A549 (cell line): ENCODE measurements around the gene ZNF483. TPM values are rescaled to one million over a fixed set of nuclear protein-coding genes. Genes with fewer than 3 reads are reported as not detected.

ENCODE experiments used
- ATAC-seq, 2 experiments: fragments of 200-7000 bp in 1 of 2; fragments of >200 bp in 1 of 2; cut with Nextera tagmentation in 1 of 2; cut with Tn5 transposase in 1 of 2; 3 replicates each; pipeline versions ENCODE4 v1.8.0 to v1.9.1; 2018 to 2020; ENCODE audit warnings: mild to moderate bottlenecking in 1 of 2, moderate library complexity in 1 of 2
- CTCF ChIA-PET: fragments of 300-600 bp; sonication (Branson Sonifier 250); formaldehyde crosslinking; extraction: SDS; loops from one replicate; lab custom pipeline; 2021; ENCODE audit warnings: antibody characterized with exemption, inconsistent platforms; lab: Yijun Ruan, JAX
- POLR2A ChIA-PET: fragments of 350-600 bp; formaldehyde crosslinking; extraction: SDS; loops from one replicate; lab custom pipeline; 2021; ENCODE audit warnings: antibody characterized with exemption, inconsistent platforms; lab: Yijun Ruan, JAX
- DNase-seq, 2 experiments: peaks; one replicate each; pipeline versions ENCODE4 v3.0.0 to v3.0.0-alpha.2; 2011 to 2016; ENCODE audit warnings: low read depth in 1 of 2, low spot score in 1 of 2
- FAIRE-seq: peaks from 2 replicates; lab custom pipeline; 2011; peaks lifted over from hg19 to GRCh38; lab: Jason Lieb, UNC
- H3K27ac ChIP-seq, 2 experiments: fragments of >200 bp; sonication (Bioruptor Twin); formaldehyde crosslinking; 3 replicates each; pipeline ENCODE4 v1.5.1; 2016 to 2017
- H3K4me1 ChIP-seq: fragments of >200 bp; sonication (Bioruptor Twin); formaldehyde crosslinking; 3 replicates; pipeline ENCODE4 v1.6.1; 2016
- H3K4me2 ChIP-seq: fragments of >200 bp; sonication (Bioruptor Twin); formaldehyde crosslinking; 3 replicates; pipeline ENCODE4 v1.6.1; 2016
- H3K4me3 ChIP-seq: fragments of >200 bp; sonication (Bioruptor Twin); formaldehyde crosslinking; 3 replicates; pipeline ENCODE4 v1.5.1; 2016
- H3K9me3 ChIP-seq: fragments of >200 bp; sonication (Bioruptor Twin); formaldehyde crosslinking; 3 replicates; pipeline ENCODE4 v1.6.1; 2016
- CBX2 ChIP-seq: fragments of 200-600 bp; sonication (generic); IDR thresholded peaks from 2 replicates; pipeline ENCODE4 v1.6.1; 2016; ENCODE audit warnings: low read depth, mild to moderate bottlenecking, borderline replicate concordance
- CHD2 ChIP-seq: fragments of 150-350 bp; IDR thresholded peaks from 2 replicates; pipeline ENCODE4 v1.6.1; 2014; ENCODE audit warnings: low read length; ENCODE audit not compliant: partially characterized antibody
- CHD4 ChIP-seq: fragments of 200-600 bp; sonication (generic); IDR thresholded peaks from 2 replicates; pipeline ENCODE4 v1.6.1; 2016; ENCODE audit warnings: antibody characterized with exemption, mild to moderate bottlenecking, borderline replicate concordance
- EHF ChIP-seq: fragments of 250-450 bp; sonication (Bioruptor Pico); IDR thresholded peaks from 2 replicates; pipeline ENCODE4 v1.5.0; 2020; ENCODE audit warnings: mild to moderate bottlenecking
- EHMT2 ChIP-seq: fragments of 200-600 bp; sonication (generic); IDR thresholded peaks from 2 replicates; pipeline ENCODE4 v1.6.1; 2016; ENCODE audit warnings: antibody characterized with exemption, low read depth, mild to moderate bottlenecking, moderate library complexity
- ESRRA ChIP-seq: fragments of 150-350 bp; IDR thresholded peaks from 2 replicates; pipeline ENCODE4 v1.6.1; 2014; ENCODE audit warnings: mild to moderate bottlenecking, low read length, borderline replicate concordance
- FOSL2 ChIP-seq, 2 experiments: fragments of 450-650 bp in 1 of 2; fragments of >200 bp in 1 of 2; sonication (Bioruptor Twin) in 1 of 2; formaldehyde crosslinking; IDR thresholded peaks; 2 replicates each; pipeline versions ENCODE4 v1.5.0 to v1.6.1; 2016 to 2020; ENCODE audit warnings: mild to moderate bottlenecking in 1 of 2, moderate library complexity in 1 of 2
- HDAC2 ChIP-seq: fragments of 200-600 bp; sonication (generic); IDR thresholded peaks from 2 replicates; pipeline ENCODE4 v1.6.1; 2016
- HOXA7 ChIP-seq: fragments of 250-450 bp; sonication (Bioruptor Pico); IDR thresholded peaks from 2 replicates; pipeline ENCODE4 v1.5.0; 2020; ENCODE audit warnings: mild to moderate bottlenecking, moderate library complexity
- HOXB13 ChIP-seq: fragments of 250-450 bp; sonication (Bioruptor Pico); IDR thresholded peaks from 2 replicates; pipeline ENCODE4 v1.5.0; 2020; ENCODE audit warnings: low read depth, mild to moderate bottlenecking, moderate library complexity
- KDM1A ChIP-seq: fragments of 200-600 bp; sonication (generic); IDR thresholded peaks from 2 replicates; pipeline ENCODE4 v1.6.1; 2016; ENCODE audit warnings: low read depth, mild to moderate bottlenecking
- MAZ ChIP-seq: fragments of 150-350 bp; IDR thresholded peaks from 2 replicates; pipeline ENCODE4 v1.6.1; 2014; ENCODE audit warnings: antibody characterized with exemption, low read depth, low read length, borderline replicate concordance
- NPAS2 ChIP-seq: fragments of 250-450 bp; sonication (Bioruptor Pico); IDR thresholded peaks from 2 replicates; pipeline ENCODE4 v1.8.0; 2022; ENCODE audit warnings: mild to moderate bottlenecking, moderate library complexity, borderline replicate concordance
- POLR2A ChIP-seq: IDR thresholded peaks from 2 replicates; pipeline ENCODE4 v1.6.1; 2012; ENCODE audit warnings: mild to moderate bottlenecking, low read length
- RNF2 ChIP-seq: fragments of 200-600 bp; sonication (generic); IDR thresholded peaks from 2 replicates; pipeline ENCODE4 v1.6.1; 2016; ENCODE audit warnings: low read depth, mild to moderate bottlenecking, antibody characterized with exemption, moderate library complexity, borderline replicate concordance
- SMC3 ChIP-seq: fragments of >200 bp; sonication (Bioruptor Twin); formaldehyde crosslinking; IDR thresholded peaks from 3 replicates; pipeline ENCODE4 v1.6.1; 2018; ENCODE audit warnings: inconsistent platforms
- TP53 ChIP-seq: fragments of 250-450 bp; sonication (Bioruptor Pico); IDR thresholded peaks from 2 replicates; pipeline ENCODE4 v1.5.0; 2021; ENCODE audit warnings: mild to moderate bottlenecking, moderate library complexity
- ZC3H11A ChIP-seq: fragments of 450-650 bp; IDR thresholded peaks from 2 replicates; pipeline ENCODE4 v1.6.1; 2014; ENCODE audit warnings: antibody characterized with exemption, mild to moderate bottlenecking
- ZNF302 ChIP-seq: fragments of 250-450 bp; sonication (Bioruptor Pico); IDR thresholded peaks from 2 replicates; pipeline ENCODE4 v1.9.0; 2021; ENCODE audit warnings: inconsistent platforms, mild to moderate bottlenecking, moderate library complexity
- WGBS: methylation state at CpG from one replicate; pipeline ENCODE4 v1.1.6; 2017; ENCODE audit errors: missing lambda C conversion rate; 5-methylcytosine and 5-hydroxymethylcytosine counted together
- polyA plus RNA-seq, 4 experiments: library from polyadenylated mRNA; depleted of rRNA in 3 of 4; stranded (reverse); fragments of >200 nt; fragmentation: RNase III in 1 of 4; extraction: RNeasy Plus Mini Kit Qiagen cat#74134 plus additional on column Dnase treatment in 1 of 4; gene quantifications; 2 replicates in 3 of 4; 3 replicates in 1 of 4; pipeline ENCODE4 v1.2.3, GENCODE V29; 2011 to 2017
- TF ChIP-seq, protein P1 (sequence below): IDR thresholded peaks from 2 replicates; pipeline ENCODE4 v1.6.1; 2012
- TF ChIP-seq, protein P2 (sequence below): fragments of 250-450 bp; sonication (Bioruptor Pico); IDR thresholded peaks from 2 replicates; pipeline ENCODE4 v1.5.0; 2020; ENCODE audit warnings: low read depth, mild to moderate bottlenecking, moderate library complexity
- TF ChIP-seq, protein P3 (sequence below): IDR thresholded peaks from 2 replicates; pipeline ENCODE4 v1.6.1; 2012; ENCODE audit warnings: low read depth, borderline replicate concordance

Gene ZNF483
- polyA plus RNA-seq, 2 of the 4 experiments (the other 2 are of a cell fraction) = 1.0 to 2.8 TPM

GRCh38 chr9:111603041-111603440, 78.1 kb downstream of the ZNF483 start:
- peak overlapping the region; percentile 92 to 94 for H3K27ac ChIP-seq
- FAIRE-seq (no peak), DNase-seq (no peak), ATAC-seq (no peak)
- H3K9me3 ChIP-seq = no peaks in the 10 kb centered on the region
- WGBS = 68% methylated on average over 4 of the region's 4 CpGs
- peak overlapping the region; percentile 74; the same call in 2 of the 3 replicates for H3K4me2 ChIP-seq
- peaks cover 61% of the 10 kb centered on the region for H3K4me1 ChIP-seq
- TF ChIP-seq, protein P1, sequence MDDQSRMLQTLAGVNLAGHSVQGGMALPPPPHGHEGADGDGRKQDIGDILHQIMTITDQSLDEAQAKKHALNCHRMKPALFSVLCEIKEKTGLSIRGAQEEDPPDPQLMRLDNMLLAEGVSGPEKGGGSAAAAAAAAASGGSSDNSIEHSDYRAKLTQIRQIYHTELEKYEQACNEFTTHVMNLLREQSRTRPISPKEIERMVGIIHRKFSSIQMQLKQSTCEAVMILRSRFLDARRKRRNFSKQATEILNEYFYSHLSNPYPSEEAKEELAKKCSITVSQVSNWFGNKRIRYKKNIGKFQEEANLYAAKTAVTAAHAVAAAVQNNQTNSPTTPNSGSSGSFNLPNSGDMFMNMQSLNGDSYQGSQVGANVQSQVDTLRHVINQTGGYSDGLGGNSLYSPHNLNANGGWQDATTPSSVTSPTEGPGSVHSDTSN = no peak
- TF ChIP-seq, protein P2, sequence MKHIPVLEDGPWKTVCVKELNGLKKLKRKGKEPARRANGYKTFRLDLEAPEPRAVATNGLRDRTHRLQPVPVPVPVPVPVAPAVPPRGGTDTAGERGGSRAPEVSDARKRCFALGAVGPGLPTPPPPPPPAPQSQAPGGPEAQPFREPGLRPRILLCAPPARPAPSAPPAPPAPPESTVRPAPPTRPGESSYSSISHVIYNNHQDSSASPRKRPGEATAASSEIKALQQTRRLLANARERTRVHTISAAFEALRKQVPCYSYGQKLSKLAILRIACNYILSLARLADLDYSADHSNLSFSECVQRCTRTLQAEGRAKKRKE (CRISPR knock-in tag) = no peak
- no peak for TF ChIP-seq KDM1A
- TF ChIP-seq ZC3H11A = no peak
- ChIA-PET CTCF (interaction anchor here (0.8 to 8.9 kb wide), 2 partner anchors 9 to 22 kb away, joined by 5 to 112 read pairs; no protein-coding TSS in a partner anchor), POLR2A (no interaction called here)
- no peak overlapping the region for H3K4me3 ChIP-seq

DNA sequence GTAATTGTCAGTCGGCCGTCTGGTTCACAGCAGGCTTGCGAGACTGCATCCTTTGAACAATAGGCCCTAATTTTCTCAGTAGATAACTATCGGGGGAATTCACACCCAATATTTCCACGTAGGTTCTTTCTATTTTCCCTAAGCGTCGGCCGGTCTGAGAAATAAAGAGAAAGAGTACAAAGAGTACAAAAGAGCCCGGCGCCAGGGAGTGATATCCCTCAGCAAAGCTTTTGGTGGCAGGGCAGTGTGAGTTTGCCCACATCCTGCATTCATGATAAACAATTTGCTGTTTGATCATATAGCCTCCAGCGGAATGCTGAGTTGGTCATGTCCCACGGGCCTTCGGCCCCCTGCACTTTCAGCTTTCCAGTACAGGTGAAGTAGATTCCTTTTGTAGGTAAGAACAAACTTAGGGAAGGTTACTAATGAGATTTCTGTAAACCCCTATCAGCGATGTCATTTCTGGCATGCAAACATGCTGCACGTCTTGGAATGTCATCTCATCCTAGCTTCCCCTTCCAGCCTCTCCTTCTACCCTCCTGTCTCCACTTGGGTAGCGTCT, 79.2 kb downstream of the ZNF483 start:
- Histone ChIP-seq H3K4me2 (0 out of 3 replicates have a peak overlapping the region, but pooled peaks have one; percentile 61), H3K9me3 (no peaks in the 10 kb centered on the region), H3K4me3 (no peak overlapping the region), H3K4me1 (peaks cover 61% of the 10 kb centered on the region), H3K27ac (peak overlapping the region; percentile 92 to 94)
- no peak for FAIRE-seq
- ChIA-PET CTCF (interaction anchor here (0.7 kb wide), 1 partner anchor 88 kb away, joined by 3 read pairs; no protein-coding TSS in a partner anchor), POLR2A (no interaction called here)
- DNase-seq = no peak
- 94% methylated on average over 16 of the region's 16 CpGs for WGBS
- no peak for TF ChIP-seq ESRRA
- no peak for ATAC-seq

DNA sequence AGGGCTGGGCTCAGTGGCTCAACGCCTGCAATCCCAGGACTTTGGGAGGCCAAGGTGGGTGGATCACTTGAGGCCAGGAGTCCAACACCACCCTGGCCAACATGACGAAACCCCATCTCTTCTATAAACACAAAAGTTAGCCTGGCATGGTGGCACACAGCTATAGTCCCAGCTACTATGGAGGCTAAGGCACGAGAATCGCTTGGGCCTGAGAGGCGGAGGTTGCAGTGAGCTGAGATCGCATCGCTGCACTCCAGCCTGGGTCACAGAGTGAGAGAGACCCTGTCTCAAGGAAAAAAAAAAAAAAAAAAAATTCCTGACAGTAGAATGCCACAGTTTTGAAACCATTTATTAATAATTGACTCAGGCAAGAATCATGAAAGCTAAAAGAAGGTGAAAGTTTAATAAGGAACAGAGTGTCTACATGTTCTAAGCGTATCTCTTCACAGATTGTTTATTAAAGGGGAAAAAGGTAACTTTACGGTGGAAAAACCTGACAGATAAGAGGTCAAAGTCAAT, 80.1 kb downstream of the ZNF483 start:
- ATAC-seq (peak in 1 of 2 experiments; percentile 25; a peak in 3 of 6 replicates), FAIRE-seq (no peak), DNase-seq (peak in 1 of 2 experiments; percentile 51)
- no peak for TF ChIP-seq CHD2
- TF ChIP-seq MAZ = no peak
- no peak for TF ChIP-seq ESRRA
- TF ChIP-seq NPAS2 (CRISPR knock-in tag) = no peak
- TF ChIP-seq SMC3 = no peak
- TF ChIP-seq KDM1A = no peak
- TF ChIP-seq EHF (CRISPR knock-in tag) = no peak
- TF ChIP-seq RNF2 = no peak
- TF ChIP-seq HOXA7 (CRISPR knock-in tag) = no peak
- TF ChIP-seq CHD4 = no peak
- TF ChIP-seq POLR2A = no peak
- TF ChIP-seq HDAC2 = no peak
- no peak for TF ChIP-seq CBX2
- TF ChIP-seq TP53 (CRISPR knock-in tag) = no peak
- TF ChIP-seq, protein P3, sequence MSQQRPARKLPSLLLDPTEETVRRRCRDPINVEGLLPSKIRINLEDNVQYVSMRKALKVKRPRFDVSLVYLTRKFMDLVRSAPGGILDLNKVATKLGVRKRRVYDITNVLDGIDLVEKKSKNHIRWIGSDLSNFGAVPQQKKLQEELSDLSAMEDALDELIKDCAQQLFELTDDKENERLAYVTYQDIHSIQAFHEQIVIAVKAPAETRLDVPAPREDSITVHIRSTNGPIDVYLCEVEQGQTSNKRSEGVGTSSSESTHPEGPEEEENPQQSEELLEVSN = no peak
- no peak for TF ChIP-seq FOSL2 (IDR thresholded peaks at IDR 0.05)
- no peak for TF ChIP-seq FOSL2 (CRISPR knock-in tag; IDR thresholded peaks at IDR 0.05)
- no peak for TF ChIP-seq ZNF302 (CRISPR knock-in tag)
- no peak for TF ChIP-seq HOXB13 (CRISPR knock-in tag)
- TF ChIP-seq EHMT2 = no peak
- 37% methylated on average over 9 of the region's 9 CpGs for WGBS
- ChIA-PET CTCF (interaction anchor here (1.1 to 1.6 kb wide), 3 partner anchors 11 to 26 kb away, joined by 3 to 8 read pairs (median 3); partner anchors contain the start of gene DNAJC25), POLR2A (interaction anchor here (0.7 kb wide), 1 partner anchor 38 kb away, joined by 5 read pairs; no protein-coding TSS in a partner anchor)
- H3K4me1 ChIP-seq = peaks cover 57% of the 10 kb centered on the region
- H3K4me3 ChIP-seq = no peak overlapping the region
- H3K9me3 ChIP-seq = no peaks in the 10 kb centered on the region
- H3K4me2 ChIP-seq = peak overlapping the region; percentile 61
- peak overlapping the region; percentile 92 to 94 for H3K27ac ChIP-seq
